GM21515 (cell line): ENCODE data around the gene SLBP.
A peak's percentile ranks its signal among the peaks of the same experiment; 100 is the strongest.

Source experiments
- ATAC-seq: cut with Tn5 transposase; IDR thresholded peaks from one replicate; pipeline ENCODE4 v1.9.1; 2021; ENCODE audit not compliant: unreplicated experiment

SLBP gene

DNA sequence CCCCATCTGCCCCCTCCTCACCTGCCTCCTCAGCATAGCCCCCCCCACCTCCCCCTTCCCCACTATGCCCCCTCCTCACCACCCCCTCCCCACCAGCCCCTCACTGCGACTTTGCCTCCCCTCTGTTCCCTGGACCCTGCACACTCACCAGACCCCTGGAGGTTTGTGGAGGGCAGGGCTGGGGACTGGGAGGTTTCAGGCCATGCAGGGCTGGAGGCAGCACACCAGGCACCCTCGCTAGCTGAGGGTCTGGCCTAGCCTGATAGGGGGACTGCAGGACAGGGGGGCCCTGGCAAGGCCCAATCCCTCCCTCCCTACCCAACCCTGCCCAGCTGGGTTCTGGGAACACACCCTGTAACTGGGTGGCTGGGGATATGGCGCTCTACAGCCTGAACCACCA lies 37.3 kb upstream of the SLBP start:
- no peak for ATAC-seq

GRCh38 chr4:1748465-1748995 lies 36.4 kb upstream of the SLBP start:
- ATAC-seq, result no peak

DNA sequence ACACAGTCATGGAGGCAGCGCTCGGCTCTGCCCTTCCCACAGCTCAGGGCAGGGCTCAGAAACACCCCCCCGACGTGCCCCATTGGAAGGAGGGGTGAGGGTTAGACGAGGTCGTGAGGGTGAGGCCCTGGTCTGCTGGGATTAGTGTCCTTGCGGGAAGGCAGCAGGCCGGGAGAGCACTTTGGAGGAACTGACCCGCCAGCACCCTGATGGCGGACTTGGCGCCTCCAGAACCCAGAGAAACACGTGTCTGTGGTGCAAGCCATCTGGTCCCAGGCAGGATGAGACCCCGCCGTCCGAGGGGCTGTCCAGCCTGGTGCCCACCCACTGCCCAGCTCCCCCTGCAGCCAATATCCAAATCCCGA lies 35.5 kb upstream of the SLBP start:
- no peak for ATAC-seq

DNA sequence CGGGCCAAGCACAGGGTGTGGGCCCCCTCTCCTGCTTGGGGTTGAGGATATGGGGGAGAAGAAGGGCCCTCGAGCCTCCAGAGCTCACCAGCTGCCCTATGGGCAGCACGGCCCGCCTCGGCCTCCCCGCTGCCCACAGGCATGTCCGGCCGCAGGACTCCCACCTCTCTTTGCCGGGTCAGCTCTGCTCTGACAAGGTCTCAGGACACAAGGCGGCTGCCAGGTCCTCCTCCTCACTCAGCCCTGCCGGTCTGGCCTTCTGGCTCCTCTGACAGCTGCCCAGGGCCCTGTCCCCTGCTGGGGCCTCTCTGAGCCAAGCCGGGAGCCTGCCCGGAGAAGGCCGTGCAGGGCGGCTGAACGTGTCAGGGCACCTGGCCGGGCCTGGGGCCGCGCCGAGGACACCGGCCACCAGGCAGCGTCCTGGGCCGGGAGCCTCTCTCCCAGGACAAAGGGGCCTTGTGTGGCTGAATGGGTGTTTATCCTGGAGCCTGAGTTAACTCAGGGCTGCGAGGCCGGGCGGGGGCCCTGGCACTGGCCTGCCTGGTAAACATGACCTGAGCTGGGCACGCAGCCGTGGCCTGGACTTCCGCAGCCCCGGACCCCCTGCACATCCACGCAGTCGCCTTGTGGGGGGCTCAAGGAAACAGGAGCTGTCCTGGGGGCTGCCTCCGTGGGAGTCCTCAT lies 34.9 kb upstream of the SLBP start:
- no peak for ATAC-seq

GRCh38 chr4:1746265-1746691 lies 34.2 kb upstream of the SLBP start:
- ATAC-seq, result peak; percentile 50

- ATAC-seq, result no peak
Observed at GRCh38 chr4:1745697-1746096, 33.6 kb upstream of the SLBP start.

DNA sequence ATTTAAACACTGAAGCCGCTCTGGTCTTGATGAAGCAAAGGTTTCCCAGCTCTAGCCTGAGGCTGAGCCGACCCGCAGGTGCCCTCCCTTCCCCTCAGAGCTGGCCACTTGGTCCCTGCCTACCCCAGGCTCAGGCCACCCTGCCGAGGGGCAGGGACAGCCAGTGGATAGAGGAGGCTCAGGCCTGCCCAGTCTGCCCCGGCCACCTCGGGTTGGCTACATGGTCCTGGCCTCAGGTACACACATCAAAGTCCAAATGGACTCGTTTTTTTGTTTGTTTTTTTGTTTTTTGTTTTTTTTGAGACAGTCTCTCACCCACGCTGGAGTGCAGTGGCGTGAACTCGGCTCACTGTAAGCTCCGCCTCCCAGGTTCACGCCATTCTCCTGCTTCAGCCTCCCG lies 33.0 kb upstream of the SLBP start:
- ATAC-seq, result no peak

DNA sequence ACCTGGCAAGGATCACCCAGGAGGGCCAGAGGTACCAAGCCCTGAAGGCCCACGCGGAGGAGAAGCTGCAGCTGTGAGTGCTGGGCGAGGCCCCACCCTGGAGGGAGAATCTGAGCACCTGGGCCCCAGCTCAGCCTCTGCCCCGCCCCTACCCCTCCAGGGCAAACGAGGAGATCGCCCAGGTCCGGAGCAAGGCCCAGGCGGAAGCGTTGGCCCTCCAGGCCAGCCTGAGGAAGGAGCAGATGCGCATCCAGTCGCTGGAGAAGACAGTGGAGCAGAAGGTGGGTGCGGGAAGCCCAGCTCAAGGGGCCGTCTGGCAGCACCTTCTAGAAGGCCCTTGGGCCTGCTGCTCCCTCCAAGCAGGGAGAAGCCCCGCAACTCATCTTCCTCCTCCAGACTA lies 32.4 kb upstream of the SLBP start:
- ATAC-seq, result no peak

- no peak for ATAC-seq
Observed at GRCh38 chr4:1743975-1744374, 31.9 kb upstream of the SLBP start.

DNA sequence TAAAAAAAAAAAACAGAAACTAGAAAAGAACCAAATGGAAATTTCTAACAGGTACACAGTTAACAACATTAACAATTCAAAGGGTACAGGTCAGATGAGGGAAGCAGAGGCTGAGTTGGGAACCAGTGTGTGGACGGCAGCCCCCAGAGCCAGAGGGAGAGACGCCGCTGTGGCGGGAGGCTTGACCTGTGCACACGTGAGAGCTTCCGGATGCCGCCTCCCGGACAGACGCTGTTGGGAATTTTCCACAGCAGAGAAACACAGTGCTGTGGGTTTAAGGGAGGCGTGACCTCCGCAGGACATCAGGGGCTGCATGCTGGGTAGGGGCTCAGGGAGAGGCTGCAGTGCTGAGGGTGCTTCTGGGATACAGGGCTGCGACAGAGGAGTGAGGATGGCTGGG lies 31.4 kb upstream of the SLBP start:
- no peak for ATAC-seq

GRCh38 chr4:1741208-1741607 lies 29.1 kb upstream of the SLBP start:
- no peak for ATAC-seq

- ATAC-seq, result no peak
Observed at GRCh38 chr4:1740021-1740545, 28.0 kb upstream of the SLBP start.

DNA sequence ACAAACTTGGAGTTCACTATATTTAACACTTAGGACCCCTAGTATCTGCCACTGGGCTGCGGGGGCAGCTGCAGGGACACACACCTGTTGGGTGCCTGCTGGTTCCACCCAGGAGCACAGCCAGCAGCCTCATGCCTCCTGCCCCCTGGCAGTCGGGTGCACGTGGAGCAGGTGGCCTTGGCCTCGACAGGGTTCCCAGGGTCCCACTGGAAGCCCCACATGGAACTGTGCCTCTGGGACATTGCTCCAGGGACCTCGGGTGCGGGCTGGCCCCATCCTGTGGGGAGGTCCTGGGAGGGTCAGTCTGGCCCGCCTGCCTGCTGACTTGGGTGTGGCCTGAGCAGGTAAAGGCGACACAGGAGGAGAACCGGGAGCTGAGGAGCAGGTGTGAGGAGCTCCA lies 27.2 kb upstream of the SLBP start:
- no peak for ATAC-seq

DNA sequence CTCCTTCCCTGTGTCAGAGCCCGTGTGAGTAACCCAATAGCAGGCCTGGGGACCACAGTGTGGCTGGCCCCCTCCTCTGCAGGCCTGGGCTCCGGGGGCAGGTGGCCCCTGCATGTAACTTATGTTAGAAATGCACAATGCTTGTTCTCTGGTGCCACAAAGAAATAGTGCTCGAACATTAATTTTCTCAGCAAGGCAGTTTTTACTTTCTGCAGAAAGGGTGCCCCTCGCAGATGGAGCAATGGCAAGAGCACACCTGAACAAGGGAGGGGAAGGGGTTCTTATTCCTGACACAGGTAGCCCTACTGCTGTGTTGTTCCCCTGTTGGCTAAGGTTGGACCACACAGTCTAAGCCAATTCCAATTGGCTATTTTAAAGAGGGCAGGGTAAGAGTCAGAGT lies 26.3 kb upstream of the SLBP start:
- ATAC-seq, result no peak

GRCh38 chr4:1737666-1738065 lies 25.5 kb upstream of the SLBP start:
- ATAC-seq, result no peak

DNA sequence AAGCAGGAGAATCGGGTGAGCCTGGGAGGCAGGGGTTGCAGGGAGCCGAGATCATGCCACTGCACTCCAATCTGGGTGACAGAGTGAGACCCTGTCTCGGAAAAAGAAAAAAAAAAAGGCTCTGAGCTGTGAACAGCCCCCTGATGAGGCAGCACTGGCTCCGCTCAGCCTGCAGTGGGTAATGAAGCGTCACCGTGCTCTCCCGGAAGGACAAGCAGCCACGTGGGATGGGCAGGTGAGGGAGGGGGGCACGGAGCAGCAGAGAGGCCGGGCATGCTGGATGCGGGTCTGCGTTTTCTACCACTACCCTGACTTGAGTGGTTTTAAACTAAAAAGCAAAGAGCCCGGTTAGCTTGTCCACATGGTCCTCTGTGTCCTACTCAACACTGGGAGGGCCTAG lies 24.7 kb upstream of the SLBP start:
- no peak for ATAC-seq

DNA sequence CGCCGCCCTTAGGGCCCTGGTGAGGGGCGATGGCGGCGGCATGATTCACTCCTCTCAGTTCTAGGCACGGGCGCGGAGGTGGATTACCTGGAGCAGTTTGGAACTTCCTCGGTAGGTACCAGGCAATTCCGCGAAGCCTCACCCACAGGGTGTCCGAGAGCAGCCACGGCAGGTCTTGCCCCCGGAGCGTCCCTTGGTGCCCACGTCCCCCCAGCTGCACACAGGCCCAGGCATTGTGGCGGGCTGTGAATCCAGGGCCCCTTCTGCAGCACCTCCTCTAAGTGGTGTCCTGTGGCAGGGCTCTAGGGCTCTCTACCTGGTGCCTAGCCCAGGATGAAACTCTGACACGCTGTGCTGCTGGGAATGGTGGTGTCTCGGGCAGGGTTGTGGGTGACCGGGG lies 23.1 kb upstream of the SLBP start:
- no peak for ATAC-seq

DNA sequence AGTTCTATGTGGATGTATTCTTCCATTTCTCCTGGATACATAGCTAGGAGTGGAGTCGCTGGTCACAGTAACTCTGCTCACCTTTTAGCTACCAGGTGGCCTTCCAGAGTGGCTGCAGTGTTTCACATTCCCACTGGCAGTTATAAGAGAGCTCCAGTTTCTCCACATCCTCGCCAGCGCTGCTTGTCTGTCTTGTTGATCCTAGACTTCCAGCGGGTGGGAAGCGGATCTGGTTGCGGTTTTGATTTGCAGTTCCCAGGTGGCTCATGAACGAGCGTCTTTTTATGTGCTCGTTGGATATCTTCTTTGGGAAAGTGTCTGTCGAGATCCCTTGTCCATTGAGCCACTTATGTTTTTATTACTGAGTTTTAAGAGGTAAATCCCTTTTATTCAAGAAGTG lies 20.8 kb upstream of the SLBP start:
- ATAC-seq, result no peak

DNA sequence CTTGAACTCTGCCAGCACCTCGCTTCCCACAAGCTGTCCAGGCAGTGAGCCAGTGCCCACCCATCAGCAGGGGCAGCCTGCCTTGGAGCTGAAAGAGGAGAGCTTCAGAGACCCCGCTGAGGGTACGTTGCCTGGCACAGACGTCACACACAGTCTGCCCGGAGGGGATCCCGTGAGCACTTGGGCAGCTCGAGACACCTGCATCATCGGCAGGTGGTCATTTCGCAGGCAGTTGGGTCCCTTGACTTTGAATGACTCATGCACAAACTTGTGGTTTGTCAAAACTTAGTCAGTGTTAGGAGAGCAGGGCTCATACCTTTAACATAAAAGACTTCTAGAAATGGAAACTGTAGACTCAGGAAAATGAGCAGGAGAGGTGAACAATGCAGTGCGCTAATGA lies 19.1 kb upstream of the SLBP start:
- ATAC-seq, result no peak

DNA sequence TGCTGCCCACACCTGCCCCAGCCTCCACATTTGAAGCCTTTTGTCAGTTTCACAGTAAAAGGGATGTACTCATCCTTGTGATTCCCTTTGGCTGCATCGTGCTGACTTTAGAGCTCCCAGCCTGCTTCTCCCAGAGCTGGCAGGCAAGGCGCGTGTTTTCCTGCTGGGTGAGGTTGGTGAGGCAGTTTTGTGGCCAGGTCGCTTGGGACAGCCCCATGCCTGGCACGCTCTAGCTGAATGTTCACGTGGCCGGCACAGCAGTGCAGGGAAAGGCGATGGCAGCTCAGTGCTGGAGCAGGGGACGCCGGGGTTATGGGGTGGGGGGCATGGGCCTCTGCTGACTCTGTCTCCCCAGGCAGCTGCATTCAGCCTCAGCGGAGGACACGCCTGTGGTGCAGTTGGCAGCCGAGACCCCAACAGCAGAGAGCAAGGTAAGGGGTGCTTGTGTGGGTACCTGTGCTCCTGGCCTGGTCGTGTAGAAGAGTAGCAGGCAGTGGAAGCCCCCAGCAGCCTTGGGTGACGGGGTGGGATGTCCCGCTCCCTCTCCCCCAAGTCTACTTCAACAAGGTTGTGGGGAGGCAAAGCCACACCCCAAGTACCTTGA lies 18.5 kb upstream of the SLBP start:
- no peak for ATAC-seq

GRCh38 chr4:1728061-1728980 lies 16.2 kb upstream of the SLBP start:
- ATAC-seq, result no peak
